Measurements from ENCODE around the gene USP17L30.
"Not testable (repeated sequence)": the region's sequence is repeated elsewhere in the genome, so short reads cannot be mapped to it uniquely, and the experiment has no call there.

USP17L30 gene, protein sequence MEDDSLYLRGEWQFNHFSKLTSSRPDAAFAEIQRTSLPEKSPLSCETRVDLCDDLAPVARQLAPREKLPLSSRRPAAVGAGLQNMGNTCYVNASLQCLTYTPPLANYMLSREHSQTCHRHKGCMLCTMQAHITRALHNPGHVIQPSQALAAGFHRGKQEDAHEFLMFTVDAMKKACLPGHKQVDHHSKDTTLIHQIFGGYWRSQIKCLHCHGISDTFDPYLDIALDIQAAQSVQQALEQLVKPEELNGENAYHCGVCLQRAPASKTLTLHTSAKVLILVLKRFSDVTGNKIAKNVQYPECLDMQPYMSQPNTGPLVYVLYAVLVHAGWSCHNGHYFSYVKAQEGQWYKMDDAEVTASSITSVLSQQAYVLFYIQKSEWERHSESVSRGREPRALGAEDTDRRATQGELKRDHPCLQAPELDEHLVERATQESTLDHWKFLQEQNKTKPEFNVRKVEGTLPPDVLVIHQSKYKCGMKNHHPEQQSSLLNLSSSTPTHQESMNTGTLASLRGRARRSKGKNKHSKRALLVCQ

DNA sequence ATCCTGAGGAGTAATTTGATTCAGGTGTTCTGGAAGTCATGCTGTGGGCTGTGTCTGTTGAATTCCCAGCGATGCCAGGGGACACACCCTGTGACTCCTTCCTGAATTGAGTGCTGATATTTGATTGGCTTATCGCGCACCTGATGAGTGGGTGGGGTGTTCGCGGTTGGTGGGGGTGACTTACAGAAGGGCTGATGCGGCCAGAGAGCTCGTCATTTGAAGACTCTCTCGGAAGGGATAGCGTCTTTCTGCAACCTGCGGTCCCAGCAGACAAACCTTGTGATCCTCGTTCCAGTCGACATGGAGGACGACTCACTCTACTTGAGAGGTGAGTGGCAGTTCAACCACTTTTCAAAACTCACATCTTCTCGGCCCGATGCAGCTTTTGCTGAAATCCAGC lies at the start of gene USP17L30:
TSS of gene USP17L30 (plus strand) at position 301 of the 400 bp plus-strand sequence. CDS start at position 301, 0 bp downstream.
- DNase-seq (ENCODE audit: low read depth in 2 of 2): not testable (repeated sequence)

DNA sequence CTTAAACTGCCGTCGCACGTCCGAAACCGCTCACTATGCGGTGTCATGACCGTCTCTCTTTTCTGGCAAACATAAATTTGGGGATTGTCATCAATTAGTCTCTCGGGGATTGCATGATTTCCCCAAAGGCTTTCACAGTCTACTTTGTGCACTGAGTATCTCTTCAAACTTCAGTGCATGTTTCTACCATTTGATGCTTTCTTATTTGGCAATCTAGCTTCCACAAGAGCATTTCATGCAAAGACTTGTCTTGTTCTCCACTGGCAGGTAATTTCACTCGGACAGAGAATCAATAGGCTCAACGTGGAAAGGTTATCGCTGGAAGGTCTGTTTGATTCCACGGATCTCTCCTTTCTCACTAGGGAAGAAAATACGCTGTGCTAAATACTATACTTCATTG lies 38.7 kb upstream of the USP17L30 start:
- DNase-seq (ENCODE audit: low read depth in 2 of 2): not testable (repeated sequence)

GRCh38 chr4:9324865-9325264 lies 38.1 kb upstream of the USP17L30 start, which contains the start of gene USP17L24:
Gene USP17L24, plus strand, starts transcription at chr4:9325165. Its CDS starts 0 bp downstream, at chr4:9325165.
- not testable (repeated sequence) for DNase-seq (ENCODE audit: low read depth in 2 of 2)

GRCh38 chr4:9329611-9330010 lies 33.3 kb upstream of the USP17L30 start, which contains the start of gene USP17L25:
Gene USP17L25, plus strand, starts transcription at chr4:9329911. Its CDS starts 0 bp downstream, at chr4:9329911.
- not testable (repeated sequence) for DNase-seq (ENCODE audit: low read depth in 2 of 2)

DNA sequence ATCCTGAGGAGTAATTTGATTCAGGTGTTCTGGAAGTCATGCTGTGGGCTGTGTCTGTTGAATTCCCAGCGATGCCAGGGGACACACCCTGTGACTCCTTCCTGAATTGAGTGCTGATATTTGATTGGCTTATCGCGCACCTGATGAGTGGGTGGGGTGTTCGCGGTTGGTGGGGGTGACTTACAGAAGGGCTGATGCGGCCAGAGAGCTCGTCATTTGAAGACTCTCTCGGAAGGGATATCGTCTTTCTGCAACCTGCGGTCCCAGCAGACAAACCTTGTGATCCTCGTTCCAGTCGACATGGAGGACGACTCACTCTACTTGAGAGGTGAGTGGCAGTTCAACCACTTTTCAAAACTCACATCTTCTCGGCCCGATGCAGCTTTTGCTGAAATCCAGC lies 28.6 kb upstream of the USP17L30 start, which contains the start of gene USP17L26:
TSS of gene USP17L26 (plus strand) at position 301 of the 400 bp plus-strand sequence. CDS start at position 301, 0 bp downstream.
- not testable (repeated sequence) for DNase-seq (ENCODE audit: low read depth in 2 of 2)

- DNase-seq (ENCODE audit: low read depth in 2 of 2): not testable (repeated sequence)
These were observed 23.8 kb upstream of the USP17L30 start, which contains the start of gene USP17L5 for GRCh38 chr4:9339103-9339502. Gene USP17L5, plus strand, starts transcription at chr4:9339403. Its CDS starts 0 bp downstream, at chr4:9339403.

DNA sequence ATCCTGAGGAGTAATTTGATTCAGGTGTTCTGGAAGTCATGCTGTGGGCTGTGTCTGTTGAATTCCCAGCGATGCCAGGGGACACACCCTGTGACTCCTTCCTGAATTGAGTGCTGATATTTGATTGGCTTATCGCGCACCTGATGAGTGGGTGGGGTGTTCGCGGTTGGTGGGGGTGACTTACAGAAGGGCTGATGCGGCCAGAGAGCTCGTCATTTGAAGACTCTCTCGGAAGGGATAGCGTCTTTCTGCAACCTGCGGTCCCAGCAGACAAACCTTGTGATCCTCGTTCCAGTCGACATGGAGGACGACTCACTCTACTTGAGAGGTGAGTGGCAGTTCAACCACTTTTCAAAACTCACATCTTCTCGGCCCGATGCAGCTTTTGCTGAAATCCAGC lies 19.1 kb upstream of the USP17L30 start, which contains the start of gene USP17L27:
TSS of gene USP17L27 (plus strand) at position 301 of the 400 bp plus-strand sequence. CDS start at position 301, 0 bp downstream.
- DNase-seq (ENCODE audit: low read depth in 2 of 2): not testable (repeated sequence)

DNA sequence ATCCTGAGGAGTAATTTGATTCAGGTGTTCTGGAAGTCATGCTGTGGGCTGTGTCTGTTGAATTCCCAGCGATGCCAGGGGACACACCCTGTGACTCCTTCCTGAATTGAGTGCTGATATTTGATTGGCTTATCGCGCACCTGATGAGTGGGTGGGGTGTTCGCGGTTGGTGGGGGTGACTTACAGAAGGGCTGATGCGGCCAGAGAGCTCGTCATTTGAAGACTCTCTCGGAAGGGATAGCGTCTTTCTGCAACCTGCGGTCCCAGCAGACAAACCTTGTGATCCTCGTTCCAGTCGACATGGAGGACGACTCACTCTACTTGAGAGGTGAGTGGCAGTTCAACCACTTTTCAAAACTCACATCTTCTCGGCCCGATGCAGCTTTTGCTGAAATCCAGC lies 14.3 kb upstream of the USP17L30 start, which contains the start of gene USP17L28:
TSS of gene USP17L28 (plus strand) at position 301 of the 400 bp plus-strand sequence. CDS start at position 301, 0 bp downstream.
- DNase-seq (ENCODE audit: low read depth in 2 of 2): not testable (repeated sequence)

GRCh38 chr4:9350866-9351265 lies 12.1 kb upstream of the USP17L30 start:
- not testable (repeated sequence) for DNase-seq (ENCODE audit: low read depth in 2 of 2)

- not testable (repeated sequence) for DNase-seq (ENCODE audit: low read depth in 2 of 2)
These were observed 9.6 kb upstream of the USP17L30 start, which contains the start of gene USP17L29 for GRCh38 chr4:9353338-9353737. Gene USP17L29, plus strand, starts transcription at chr4:9353638. Its CDS starts 0 bp downstream, at chr4:9353638.

DNA sequence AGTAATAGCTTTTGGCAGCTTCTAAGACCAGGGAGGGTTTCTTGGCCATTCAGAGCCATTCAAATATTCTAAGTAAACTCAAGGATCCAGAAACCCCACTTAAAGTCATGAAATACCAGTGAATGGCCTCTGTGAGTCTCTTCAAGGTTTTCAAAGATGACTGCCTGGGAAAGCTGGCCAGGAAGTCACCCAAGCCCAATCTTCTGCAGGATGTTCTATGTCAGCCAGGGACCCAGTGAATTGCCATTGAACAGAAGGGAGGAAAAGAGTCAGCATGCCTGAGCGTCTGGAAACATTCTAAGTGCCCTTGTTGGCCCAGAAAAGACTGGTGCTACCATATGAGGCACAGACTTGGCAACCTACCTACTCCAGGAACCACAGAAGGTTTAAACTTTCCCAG lies 17.0 kb downstream of the USP17L30 start:
- DNase-seq (ENCODE audit: low read depth in 2 of 2): not testable (repeated sequence)

DNA sequence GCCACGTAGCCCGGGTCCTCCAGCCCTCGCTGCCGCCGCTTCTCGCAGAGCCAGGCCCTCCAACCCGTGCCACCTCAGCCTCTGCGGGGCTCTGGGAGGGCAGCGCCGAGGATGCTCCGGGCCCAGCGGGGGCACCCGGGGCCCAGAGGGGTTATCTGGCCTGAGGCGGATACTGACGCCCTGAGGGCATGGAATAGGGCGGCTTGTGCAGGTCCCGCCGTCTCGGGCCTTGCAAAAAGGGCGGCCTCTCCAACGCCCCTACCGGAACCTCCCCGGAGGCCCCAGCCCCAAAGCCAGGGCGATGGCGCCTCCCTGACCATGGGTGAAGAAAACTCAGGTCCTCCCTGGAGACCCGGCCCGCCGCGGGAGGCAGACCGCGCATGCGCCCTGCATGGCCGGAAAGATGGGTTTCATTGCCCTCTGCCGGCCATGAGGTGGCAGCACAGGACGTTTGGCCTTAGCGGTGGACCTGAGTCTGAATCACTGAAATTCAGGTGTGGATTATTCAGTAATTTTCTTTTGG lies 18.1 kb downstream of the USP17L30 start:
- DNase-seq (ENCODE audit: low read depth in 2 of 2): peak; percentile 22 to 46

DNA sequence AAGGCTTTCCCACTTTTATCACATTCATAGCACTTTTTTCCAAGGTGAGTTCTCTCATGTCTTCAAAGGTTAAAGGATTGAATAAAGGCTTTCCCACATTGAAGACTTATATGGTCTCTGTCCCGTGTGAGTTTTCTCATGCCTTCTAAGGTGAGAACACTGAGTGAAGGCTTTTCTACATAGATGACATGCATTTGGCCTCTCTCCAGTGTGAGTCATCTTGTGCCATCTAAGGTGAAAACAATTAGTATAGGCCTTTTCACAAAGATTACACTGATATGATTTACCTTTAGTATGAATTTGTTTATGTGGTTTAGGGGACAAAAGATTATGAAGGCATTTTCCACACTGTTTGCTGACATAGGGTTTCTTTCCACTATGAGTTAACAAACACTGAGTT lies 21.2 kb downstream of the USP17L30 start:
- DNase-seq (ENCODE audit: low read depth in 2 of 2): no peak

- DNase-seq (ENCODE audit: low read depth in 2 of 2): not testable (repeated sequence)
These were observed 26.1 kb downstream of the USP17L30 start for GRCh38 chr4:9389001-9389400.

- DNase-seq (ENCODE audit: low read depth in 2 of 2): not testable (repeated sequence)
These were observed 42.8 kb downstream of the USP17L30 start for GRCh38 chr4:9405774-9406173.

DNA sequence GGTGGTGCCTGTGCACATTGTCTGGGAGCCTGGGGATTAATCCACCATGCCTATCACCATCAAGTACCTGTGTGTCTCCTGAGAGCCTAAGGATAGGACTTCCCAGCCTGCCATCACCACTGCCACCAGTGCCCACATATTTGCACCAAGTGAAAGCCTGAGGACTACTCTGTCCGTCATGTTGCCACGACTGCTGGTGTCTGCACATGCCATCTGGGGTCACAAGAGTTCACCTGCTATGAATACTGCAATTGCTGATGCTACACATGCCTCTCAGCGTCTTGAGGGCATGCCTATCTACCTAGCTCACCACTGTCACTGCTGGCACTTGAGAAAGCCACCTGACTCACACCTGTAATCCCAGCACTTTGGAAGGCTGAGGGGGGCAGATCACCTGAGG lies 43.6 kb downstream of the USP17L30 start:
- not testable (repeated sequence) for DNase-seq (ENCODE audit: low read depth in 2 of 2)

GRCh38 chr4:9409793-9410192 lies 46.9 kb downstream of the USP17L30 start:
- no peak for DNase-seq (ENCODE audit: low read depth in 2 of 2)

Measured in stimulated activated CD4-positive, alpha-beta T cell treated with anti-CD3 and anti-CD28 coated beads, Interleukin-12 subunit alpha, Interleukin-12 subunit beta, amount 100 ng/mL, for 24 hours (primary cell).